Transverse colon (tissue), 4 donors: ENCODE data around the gene HAX1.
"Not testable (repeated sequence)": the region's sequence is repeated elsewhere in the genome, so short reads cannot be mapped to it uniquely, and the experiment has no call there.

Experiments
- POLR2AphosphoS5 ChIP-seq, 3 donors: sonication (generic); formaldehyde crosslinking; IDR thresholded peaks; one replicate each; pipeline ENCODE4 v1.6.1; 2016; ENCODE audit warnings: antibody characterized with exemption in 3 of 3
- TF ChIP-seq, protein P1 (sequence below), 5 experiments: fragments of 200-600 bp in 3 of 5; fragments of 450-650 bp in 2 of 5; sonication (generic) in 3 of 5; IDR thresholded peaks; 1 replicate in 2 of 5; 2 replicates in 3 of 5; pipeline ENCODE4 v1.5.1; 2016 to 2017; ENCODE audit warnings: antibody characterized with exemption in 5 of 5, inconsistent platforms in 3 of 5, mild to moderate bottlenecking in 2 of 5, moderate library complexity in 1 of 5

DNA sequence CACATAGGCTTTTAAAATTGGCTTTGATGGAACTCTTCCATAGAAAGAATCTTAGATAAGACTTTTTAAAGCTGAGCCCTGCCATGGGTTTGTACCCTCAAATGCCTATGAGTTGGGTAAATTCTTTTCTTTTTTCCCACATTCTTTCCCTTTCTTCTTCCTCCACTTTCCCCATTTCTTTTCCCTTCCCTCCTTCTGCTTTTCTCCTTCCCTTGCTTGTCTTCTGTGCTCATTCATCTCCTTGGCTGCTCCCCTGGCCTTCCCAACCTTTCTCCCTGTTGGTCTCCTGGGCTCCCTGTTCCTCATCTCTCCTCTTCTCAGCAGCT lies 49.1 kb downstream of the HAX1 start:
- TF ChIP-seq POLR2AphosphoS5 (IDR thresholded peaks at IDR 0.05) = not testable (repeated sequence)
- TF ChIP-seq, protein P1, sequence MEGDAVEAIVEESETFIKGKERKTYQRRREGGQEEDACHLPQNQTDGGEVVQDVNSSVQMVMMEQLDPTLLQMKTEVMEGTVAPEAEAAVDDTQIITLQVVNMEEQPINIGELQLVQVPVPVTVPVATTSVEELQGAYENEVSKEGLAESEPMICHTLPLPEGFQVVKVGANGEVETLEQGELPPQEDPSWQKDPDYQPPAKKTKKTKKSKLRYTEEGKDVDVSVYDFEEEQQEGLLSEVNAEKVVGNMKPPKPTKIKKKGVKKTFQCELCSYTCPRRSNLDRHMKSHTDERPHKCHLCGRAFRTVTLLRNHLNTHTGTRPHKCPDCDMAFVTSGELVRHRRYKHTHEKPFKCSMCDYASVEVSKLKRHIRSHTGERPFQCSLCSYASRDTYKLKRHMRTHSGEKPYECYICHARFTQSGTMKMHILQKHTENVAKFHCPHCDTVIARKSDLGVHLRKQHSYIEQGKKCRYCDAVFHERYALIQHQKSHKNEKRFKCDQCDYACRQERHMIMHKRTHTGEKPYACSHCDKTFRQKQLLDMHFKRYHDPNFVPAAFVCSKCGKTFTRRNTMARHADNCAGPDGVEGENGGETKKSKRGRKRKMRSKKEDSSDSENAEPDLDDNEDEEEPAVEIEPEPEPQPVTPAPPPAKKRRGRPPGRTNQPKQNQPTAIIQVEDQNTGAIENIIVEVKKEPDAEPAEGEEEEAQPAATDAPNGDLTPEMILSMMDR (IDR thresholded peaks at IDR 0.05) = not testable (repeated sequence)
